Measurements from ENCODE around the gene IL15. TPM values are rescaled to one million over a fixed set of nuclear protein-coding genes. Genes with fewer than 3 reads are reported as not detected.

IL15 gene
- total RNA-seq, 4 donors from 2014 or later = 25.3 to 45.8 (median 29.0) TPM

GRCh38 chr4:141705048-141705746 lies 68.8 kb downstream of the IL15 start:
- no peaks in the 10 kb centered on the region for H3K4me1 ChIP-seq
- no peak for DNase-seq
- no peak overlapping the region for H3K4me3 ChIP-seq (replicated peaks in 1 of 3)
- intact Hi-C loops (cut with DNase I) = no loop called here
- no peak overlapping the region for H3K27ac ChIP-seq
- TF ChIP-seq CTCF (IDR thresholded peaks at IDR 0.05) = no peak
- no peak for TF ChIP-seq POLR2A (IDR thresholded peaks at IDR 0.05)
- H3K9me3 ChIP-seq = no peaks in the 10 kb centered on the region
- no peaks in the 10 kb centered on the region for H3K36me3 ChIP-seq
- WGBS, 2 donors = 90 to 93% methylated on average over 2 of the region's 2 CpGs
- H3K27me3 ChIP-seq = no peaks in the 10 kb centered on the region

GRCh38 chr4:141705747-141706377 lies 69.5 kb downstream of the IL15 start:
- no peak for DNase-seq
- TF ChIP-seq CTCF (IDR thresholded peaks at IDR 0.05) (no peak), POLR2A (IDR thresholded peaks at IDR 0.05) (no peak)
- WGBS, 2 donors = 81 to 96% methylated on average over 1 of the region's 1 CpG
- Histone ChIP-seq H3K27ac (no peak overlapping the region), H3K36me3 (no peaks in the 10 kb centered on the region), H3K27me3 (no peaks in the 10 kb centered on the region), H3K4me1 (no peaks in the 10 kb centered on the region), H3K4me3 (replicated peaks in 1 of 3) (no peak overlapping the region), H3K9me3 (no peaks in the 10 kb centered on the region)
- intact Hi-C loops (cut with DNase I) = no loop called here

GRCh38 chr4:141706445-141706844 lies 70.1 kb downstream of the IL15 start:
- no peaks in the 10 kb centered on the region for H3K9me3 ChIP-seq
- no peak for TF ChIP-seq POLR2A (IDR thresholded peaks at IDR 0.05)
- TF ChIP-seq CTCF (IDR thresholded peaks at IDR 0.05) = no peak
- no peak overlapping the region for H3K27ac ChIP-seq
- H3K36me3 ChIP-seq = no peaks in the 10 kb centered on the region
- H3K4me1 ChIP-seq = no peaks in the 10 kb centered on the region
- DNase-seq = no peak
- no peak overlapping the region for H3K4me3 ChIP-seq (replicated peaks in 1 of 3)
- intact Hi-C loops (cut with DNase I) = no loop called here
- no peaks in the 10 kb centered on the region for H3K27me3 ChIP-seq
- WGBS, 2 donors = 88% methylated on average over 3 of the region's 3 CpGs

- Histone ChIP-seq H3K27ac (no peak overlapping the region), H3K4me3 (replicated peaks in 1 of 3) (no peak overlapping the region), H3K4me1 (no peaks in the 10 kb centered on the region), H3K9me3 (no peaks in the 10 kb centered on the region), H3K36me3 (no peaks in the 10 kb centered on the region), H3K27me3 (no peaks in the 10 kb centered on the region)
- DNase-seq = peak; percentile 12 to 18
- intact Hi-C loops (cut with DNase I) = no loop called here
- TF ChIP-seq POLR2A (IDR thresholded peaks at IDR 0.05) = no peak
- TF ChIP-seq CTCF (IDR thresholded peaks at IDR 0.05) = peak; percentile 10 to 63 (median 36)
- 69 to 85% methylated on average over 1 of the region's 1 CpG for WGBS, 2 donors
Measured at GRCh38 chr4:141711211-141711610, 74.8 kb downstream of the IL15 start.

GRCh38 chr4:141713185-141713584 lies 76.8 kb downstream of the IL15 start:
- TF ChIP-seq POLR2A (IDR thresholded peaks at IDR 0.05) (no peak), CTCF (IDR thresholded peaks at IDR 0.05) (no peak)
- Histone ChIP-seq H3K36me3 (no peaks in the 10 kb centered on the region), H3K27ac (no peak overlapping the region), H3K4me1 (no peaks in the 10 kb centered on the region), H3K4me3 (replicated peaks in 1 of 3) (no peak overlapping the region), H3K9me3 (no peaks in the 10 kb centered on the region), H3K27me3 (no peaks in the 10 kb centered on the region)
- DNase-seq = no peak
- WGBS, 2 donors = 90 to 91% methylated on average over 4 of the region's 4 CpGs
- intact Hi-C loops (cut with DNase I) = no loop called here
